ENCODE data around the gene ARRB1.

DNA sequence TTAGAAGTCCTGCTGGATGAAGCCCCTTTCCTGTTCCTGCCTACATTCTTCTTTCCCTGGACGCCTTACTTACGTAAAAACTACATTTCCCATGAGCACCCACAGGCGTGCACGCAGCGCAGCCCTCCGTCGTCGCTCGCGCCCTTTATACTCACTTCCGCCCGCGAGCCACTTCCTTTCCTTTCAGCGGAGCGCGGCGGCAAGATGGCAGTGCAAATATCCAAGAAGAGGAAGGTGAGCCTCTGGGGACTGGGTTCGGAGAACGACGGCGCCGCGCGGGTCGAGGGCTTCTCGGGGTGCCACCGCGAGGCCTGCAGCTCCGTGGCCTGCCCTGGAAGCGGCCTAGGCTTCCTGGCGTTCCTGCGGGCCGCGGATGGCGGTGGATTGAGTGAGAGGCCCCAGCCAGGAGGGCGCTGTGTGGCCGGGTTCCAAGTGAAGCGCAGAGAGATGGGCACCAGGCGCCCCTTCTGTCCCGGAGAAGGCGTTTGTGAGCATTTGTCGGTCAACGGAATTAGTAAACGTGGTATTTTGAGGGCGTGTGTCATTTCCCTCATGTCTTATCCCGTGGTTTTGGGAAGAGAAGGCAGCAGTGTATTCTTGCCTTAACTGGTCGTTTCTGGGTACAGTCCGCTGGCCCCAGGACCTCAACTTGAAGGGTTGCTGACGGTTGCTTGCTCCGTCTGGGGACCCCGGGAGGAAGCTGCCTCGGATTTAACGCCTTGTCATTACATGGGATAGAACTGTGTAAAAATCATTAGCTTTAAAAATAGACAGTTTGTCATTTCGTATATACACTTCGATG, 48.1 kb upstream of the ARRB1 start, which contains the start of gene RPS3:
- TF ChIP-seq, protein P1, sequence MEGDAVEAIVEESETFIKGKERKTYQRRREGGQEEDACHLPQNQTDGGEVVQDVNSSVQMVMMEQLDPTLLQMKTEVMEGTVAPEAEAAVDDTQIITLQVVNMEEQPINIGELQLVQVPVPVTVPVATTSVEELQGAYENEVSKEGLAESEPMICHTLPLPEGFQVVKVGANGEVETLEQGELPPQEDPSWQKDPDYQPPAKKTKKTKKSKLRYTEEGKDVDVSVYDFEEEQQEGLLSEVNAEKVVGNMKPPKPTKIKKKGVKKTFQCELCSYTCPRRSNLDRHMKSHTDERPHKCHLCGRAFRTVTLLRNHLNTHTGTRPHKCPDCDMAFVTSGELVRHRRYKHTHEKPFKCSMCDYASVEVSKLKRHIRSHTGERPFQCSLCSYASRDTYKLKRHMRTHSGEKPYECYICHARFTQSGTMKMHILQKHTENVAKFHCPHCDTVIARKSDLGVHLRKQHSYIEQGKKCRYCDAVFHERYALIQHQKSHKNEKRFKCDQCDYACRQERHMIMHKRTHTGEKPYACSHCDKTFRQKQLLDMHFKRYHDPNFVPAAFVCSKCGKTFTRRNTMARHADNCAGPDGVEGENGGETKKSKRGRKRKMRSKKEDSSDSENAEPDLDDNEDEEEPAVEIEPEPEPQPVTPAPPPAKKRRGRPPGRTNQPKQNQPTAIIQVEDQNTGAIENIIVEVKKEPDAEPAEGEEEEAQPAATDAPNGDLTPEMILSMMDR (IDR thresholded peaks at IDR 0.05; ENCODE audit: low read length), result peak; percentile 46; the same call in 1 of the 2 replicates
- TF ChIP-seq EZH2 (IDR thresholded peaks at IDR 0.05; ENCODE audit: borderline replicate concordance, low read length), result no peak

Measured in OCI-LY1 (cell line).